Glutamatergic neuron (in vitro differentiated cells): Measurements from ENCODE around the gene FDXR. TPM values are rescaled to one million over a fixed set of nuclear protein-coding genes. Genes with fewer than 3 reads are reported as not detected.

ENCODE experiments used
- DNase-seq: peaks from one replicate; pipeline ENCODE4 v3.0.0; 2022
- H3K27ac Mint-ChIP-seq: one replicate; pipeline ENCODE4 v1.8.0; 2020; ENCODE audit warnings: mild to moderate bottlenecking, mixed read lengths, inconsistent platforms; ENCODE audit not compliant: unreplicated experiment
- H3K27me3 Mint-ChIP-seq: one replicate; pipeline ENCODE4 v1.8.0; 2020; ENCODE audit warnings: mild to moderate bottlenecking, moderate library complexity, mixed read lengths, inconsistent platforms; ENCODE audit not compliant: unreplicated experiment
- H3K36me3 Mint-ChIP-seq: one replicate; pipeline ENCODE4 v1.8.0; 2020; ENCODE audit warnings: mild to moderate bottlenecking, mixed read lengths, inconsistent platforms; ENCODE audit not compliant: unreplicated experiment
- H3K4me1 Mint-ChIP-seq: one replicate; pipeline ENCODE4 v1.8.0; 2020; ENCODE audit warnings: mild to moderate bottlenecking, low read depth, mixed read lengths, inconsistent platforms; ENCODE audit not compliant: unreplicated experiment
- H3K4me3 Mint-ChIP-seq: one replicate; pipeline ENCODE4 v1.8.0; 2020; ENCODE audit warnings: mild to moderate bottlenecking, mixed read lengths, inconsistent platforms; ENCODE audit not compliant: unreplicated experiment
- H3K9me3 Mint-ChIP-seq: one replicate; pipeline ENCODE4 v1.8.0; 2020; ENCODE audit warnings: mild to moderate bottlenecking, moderate library complexity, mixed read lengths, inconsistent platforms; ENCODE audit not compliant: unreplicated experiment
- total RNA-seq: library from RNA; stranded (reverse); fragmentation: NEBNext Ultra II Directional; extraction: Animal tissue kit (Norgen Biotek cat#: 25700); gene quantifications from one replicate; pipeline ENCODE4 v1.2.1, GENCODE V29; 2021; ENCODE audit not compliant: unreplicated experiment
- TF ChIP-seq, protein P1 (sequence below): fragments of 200-600 bp; sonication (generic); IDR thresholded peaks from one replicate; pipeline ENCODE4 v1.5.0; 2021; ENCODE audit not compliant: partially characterized antibody, unreplicated experiment

The FDXR gene
- total RNA-seq, 1 donor from 2014 or later: 12.1 TPM

DNA sequence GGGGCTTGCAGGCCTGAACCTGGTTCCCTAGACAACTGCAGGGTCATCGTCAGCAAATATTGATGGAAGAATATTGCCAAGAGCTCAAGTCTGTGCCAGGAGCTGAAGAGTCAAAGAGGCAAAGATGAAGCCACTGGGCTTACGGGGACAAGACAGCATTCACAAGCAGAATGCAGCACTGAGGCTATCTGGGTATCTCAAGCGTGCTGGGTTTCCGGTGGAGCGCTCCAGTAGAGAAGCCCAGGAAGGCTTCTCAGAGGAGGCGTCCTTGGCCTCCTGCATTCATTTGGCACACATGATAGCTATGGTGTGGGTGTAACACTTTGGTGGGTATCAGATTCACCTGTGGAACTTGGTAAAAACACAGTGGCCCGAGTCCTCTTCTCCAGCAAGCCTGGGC lies 17.8 kb upstream of the FDXR start:
- TF ChIP-seq, protein P1, sequence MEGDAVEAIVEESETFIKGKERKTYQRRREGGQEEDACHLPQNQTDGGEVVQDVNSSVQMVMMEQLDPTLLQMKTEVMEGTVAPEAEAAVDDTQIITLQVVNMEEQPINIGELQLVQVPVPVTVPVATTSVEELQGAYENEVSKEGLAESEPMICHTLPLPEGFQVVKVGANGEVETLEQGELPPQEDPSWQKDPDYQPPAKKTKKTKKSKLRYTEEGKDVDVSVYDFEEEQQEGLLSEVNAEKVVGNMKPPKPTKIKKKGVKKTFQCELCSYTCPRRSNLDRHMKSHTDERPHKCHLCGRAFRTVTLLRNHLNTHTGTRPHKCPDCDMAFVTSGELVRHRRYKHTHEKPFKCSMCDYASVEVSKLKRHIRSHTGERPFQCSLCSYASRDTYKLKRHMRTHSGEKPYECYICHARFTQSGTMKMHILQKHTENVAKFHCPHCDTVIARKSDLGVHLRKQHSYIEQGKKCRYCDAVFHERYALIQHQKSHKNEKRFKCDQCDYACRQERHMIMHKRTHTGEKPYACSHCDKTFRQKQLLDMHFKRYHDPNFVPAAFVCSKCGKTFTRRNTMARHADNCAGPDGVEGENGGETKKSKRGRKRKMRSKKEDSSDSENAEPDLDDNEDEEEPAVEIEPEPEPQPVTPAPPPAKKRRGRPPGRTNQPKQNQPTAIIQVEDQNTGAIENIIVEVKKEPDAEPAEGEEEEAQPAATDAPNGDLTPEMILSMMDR: no peak
- no peak for DNase-seq
- Mint-ChIP-seq H3K36me3 (no peaks in the 10 kb centered on the region), H3K4me1 (no peaks in the 10 kb centered on the region), H3K27me3 (peaks cover 17% of the 10 kb centered on the region), H3K9me3 (peaks cover 4% of the 10 kb centered on the region), H3K4me3 (no peak overlapping the region), H3K27ac (no peak overlapping the region)

DNA sequence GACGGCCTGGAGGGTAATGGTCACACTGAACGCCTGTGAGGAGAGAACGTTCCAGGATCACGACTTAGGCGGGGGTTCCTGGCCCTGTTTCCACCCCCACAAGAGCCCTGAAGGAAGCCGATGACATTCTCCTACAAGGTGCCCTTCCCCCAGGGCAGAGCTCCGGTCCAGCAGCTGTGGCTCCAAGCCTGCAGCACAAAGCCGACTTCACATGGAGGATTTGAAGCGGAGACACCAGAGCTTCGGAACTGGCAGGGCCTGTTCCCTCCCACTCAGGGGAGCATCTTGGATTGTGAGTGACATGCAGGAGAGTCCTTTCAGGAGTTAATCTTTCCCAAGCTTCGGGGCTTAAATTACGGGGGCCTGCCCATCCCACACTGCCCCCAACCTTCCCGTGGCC lies 15.7 kb upstream of the FDXR start:
- Mint-ChIP-seq H3K4me3 (no peak overlapping the region), H3K27me3 (peaks cover 8% of the 10 kb centered on the region), H3K27ac (no peak overlapping the region), H3K4me1 (no peaks in the 10 kb centered on the region), H3K36me3 (no peaks in the 10 kb centered on the region), H3K9me3 (peaks cover 4% of the 10 kb centered on the region)
- TF ChIP-seq, protein P1: no peak
- DNase-seq: no peak

DNA sequence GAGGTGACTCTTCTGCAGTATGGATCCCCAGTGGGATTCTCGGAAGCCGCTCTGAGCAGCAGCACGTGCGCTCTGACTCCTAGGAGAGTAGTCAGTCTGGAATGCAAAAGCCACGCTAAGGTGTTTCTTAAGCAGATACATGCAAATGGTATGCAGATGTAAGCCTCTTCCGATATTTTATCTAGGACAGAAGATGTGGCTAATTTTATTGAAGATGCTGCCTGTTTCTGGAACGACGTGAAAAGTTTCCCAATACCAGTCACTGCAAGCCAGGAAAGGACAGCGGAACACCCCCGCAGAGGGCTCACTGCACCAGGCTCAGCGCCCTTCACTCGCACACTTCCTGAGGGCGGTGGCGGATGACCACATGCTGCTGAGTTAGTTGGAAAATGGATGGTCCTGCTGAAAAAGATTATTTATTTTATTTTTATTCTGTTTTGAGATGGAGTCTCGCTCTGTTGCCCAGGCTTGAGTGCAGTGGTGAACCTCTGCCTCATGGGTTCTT lies 10.5 kb upstream of the FDXR start:
- no peaks in the 10 kb centered on the region for H3K4me1 Mint-ChIP-seq

DNA sequence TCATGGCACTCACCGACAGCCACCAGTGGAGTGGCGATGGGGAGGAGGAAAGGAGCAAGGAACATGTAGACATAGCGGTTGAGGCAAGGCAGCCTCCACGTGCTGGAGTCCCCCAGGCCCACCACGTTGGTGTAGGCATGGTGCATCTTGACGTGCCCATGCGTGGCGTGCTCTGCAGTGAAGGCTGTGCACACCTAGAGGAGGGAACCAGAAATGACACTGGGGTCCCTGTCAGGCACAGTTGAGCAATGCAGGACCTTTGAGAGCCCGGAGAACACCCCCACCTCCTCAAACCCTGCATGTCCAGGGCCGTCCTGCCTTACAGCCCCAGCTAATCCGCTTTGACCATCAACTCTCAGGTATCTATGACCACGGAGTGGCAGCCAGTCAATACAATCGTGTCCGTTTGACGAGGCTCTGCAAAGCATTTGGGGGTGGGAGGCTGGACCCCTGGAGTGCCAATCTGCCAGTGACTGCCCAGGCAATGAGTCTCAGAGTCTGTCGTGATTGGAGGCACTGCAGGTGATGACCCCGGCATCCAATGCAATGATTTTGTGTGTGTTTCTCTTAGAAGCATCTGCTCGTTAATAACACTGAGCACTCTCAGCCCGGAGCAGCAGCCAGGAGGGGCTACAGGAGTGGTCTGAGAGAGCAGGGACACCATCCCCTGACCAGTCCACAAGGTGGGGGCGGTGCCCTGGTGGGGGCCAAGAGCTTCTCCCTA lies 9.9 kb upstream of the FDXR start:
- TF ChIP-seq, protein P1: no peak
- Mint-ChIP-seq H3K27me3 (peaks cover 7% of the 10 kb centered on the region), H3K27ac (no peak overlapping the region), H3K9me3 (peaks cover 5% of the 10 kb centered on the region), H3K4me3 (no peak overlapping the region), H3K36me3 (no peaks in the 10 kb centered on the region), H3K4me1 (no peaks in the 10 kb centered on the region)
- DNase-seq: no peak

More for the DNA sequence above, 10.5 kb upstream of the FDXR start:
- Mint-ChIP-seq H3K27me3 (peaks cover 7% of the 10 kb centered on the region), H3K36me3 (no peaks in the 10 kb centered on the region), H3K27ac (no peak overlapping the region), H3K4me3 (no peak overlapping the region), H3K9me3 (peaks cover 5% of the 10 kb centered on the region)
- TF ChIP-seq, protein P1: no peak
- DNase-seq: no peak

DNA sequence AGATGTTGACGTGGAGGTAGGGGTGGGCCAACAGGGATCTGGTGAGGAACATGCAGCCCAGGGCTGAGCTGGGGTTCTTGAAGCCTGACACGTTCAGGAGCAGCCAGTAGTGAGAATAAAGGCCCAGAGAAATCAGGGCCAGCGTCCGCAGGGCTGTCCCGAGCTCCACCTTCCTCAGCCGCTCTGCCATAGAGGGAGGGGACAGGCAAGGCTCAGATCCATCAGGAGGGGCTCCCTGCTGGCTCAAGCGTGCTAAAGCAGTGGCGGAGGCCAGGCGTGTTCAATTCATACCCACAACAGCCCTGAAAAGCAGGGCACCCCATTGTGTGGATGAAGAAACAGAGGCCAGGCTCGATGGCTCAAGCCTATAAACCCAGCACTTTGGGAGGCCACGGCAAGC lies 8.3 kb upstream of the FDXR start:
- Mint-ChIP-seq H3K4me3 (no peak overlapping the region), H3K27me3 (peaks cover 5% of the 10 kb centered on the region), H3K9me3 (peaks cover 4% of the 10 kb centered on the region), H3K4me1 (no peaks in the 10 kb centered on the region), H3K27ac (no peak overlapping the region), H3K36me3 (no peaks in the 10 kb centered on the region)
- TF ChIP-seq, protein P1: no peak
- no peak for DNase-seq
